Adrenal gland (tissue), 12 donors: Measurements from ENCODE around the gene C15orf61. TPM values are rescaled to one million over a fixed set of nuclear protein-coding genes. Genes with fewer than 3 reads are reported as not detected.
A peak's percentile ranks its signal among the peaks of the same experiment; 100 is the strongest.

Source experiments
- DNase-seq, 7 donors: peaks; one replicate each; pipeline ENCODE4 v3.0.0-alpha.2; 2019 to 2020
- H3K27ac ChIP-seq, 5 donors: fragments of 200-600 bp; sonication (generic) in 4 of 5; 1 replicate in 3 of 5; 2 replicates in 2 of 5; pipeline versions ENCODE4 v1.5.1 to v1.8.0; 2016 to 2020; ENCODE audit warnings: mild to moderate bottlenecking in 1 of 5
- H3K27me3 ChIP-seq: fragments of 200-600 bp; 2 replicates; pipeline ENCODE4 v1.8.0; 2021
- H3K36me3 ChIP-seq, 2 donors: fragments of 200-600 bp; replicated peaks in 1 of 2; 1 replicate in 1 of 2; 2 replicates in 1 of 2; pipeline versions ENCODE4 v1.5.1 to v1.8.0; 2018 to 2022
- H3K4me1 ChIP-seq, 2 donors: fragments of 200-600 bp; replicated peaks in 1 of 2; 1 replicate in 1 of 2; 2 replicates in 1 of 2; pipeline versions ENCODE4 v1.5.1 to v1.8.0; 2018 to 2021
- H3K4me3 ChIP-seq, 4 donors: fragments of 200-600 bp; sonication (generic) in 3 of 4; one replicate each; pipeline ENCODE4 v1.5.1; 2016 to 2018
- H3K9me3 ChIP-seq, 3 donors: fragments of 200-600 bp; sonication (generic) in 1 of 3; replicated peaks in 1 of 3; 1 replicate in 2 of 3; 2 replicates in 1 of 3; pipeline versions ENCODE4 v1.5.1 to v1.8.0; 2016 to 2021
- POLR2A ChIP-seq, 2 donors: fragments of 450-650 bp; IDR thresholded peaks; one replicate each; pipeline ENCODE4 v1.6.1; 2017; ENCODE audit warnings: antibody characterized with exemption in 2 of 2, mild to moderate bottlenecking in 2 of 2, moderate library complexity in 1 of 2
- WGBS, 4 donors: extraction: QIAGEN DNeasy Blood & Tissue Kit in 2 of 4; methylation state at CpG; one replicate each; pipeline versions ENCODE4 v1.1.5 to v1.1.7; 2013 to 2017; 5-methylcytosine and 5-hydroxymethylcytosine counted together
- intact Hi-C, 2 donors: fragments of 100-400 bp; cut with DNase I; formaldehyde crosslinking; loops; one replicate each; pipeline versions ENCODE4 v1.14.1 to v1.15.0; 2022 to 2023
- polyA plus RNA-seq, 3 donors: library from polyadenylated mRNA; stranded (reverse); fragments of 200-250 nt in 2 of 3; fragments of 350-450 nt in 1 of 3; fragmentation: Illumina TruSeq in 1 of 3; extraction: RNeasy Lipid Tissue Mini Kit (QIAGEN cat#74804) in 1 of 3; gene quantifications; one replicate each; pipeline ENCODE4 v1.2.3, GENCODE V29; 2013 to 2014
- total RNA-seq, 9 donors: library from RNA; depleted of rRNA in 4 of 9; stranded (reverse); fragments of >200 nt in 4 of 9; fragments of 120-200 nt in 1 of 9; fragmentation: NEBNext Ultra II Directional in 1 of 9; extraction: Animal tissue kit (Norgen Biotek cat#: 25700) in 1 of 9; gene quantifications; one replicate each; pipeline versions ENCODE4 v1.1.0 to v1.2.4, GENCODE V29; 2013 to 2023
- TF ChIP-seq, protein P1 (sequence below), 6 experiments: fragments of 450-650 bp in 4 of 6; fragments of 200-600 bp in 2 of 6; sonication (generic) in 1 of 6; IDR thresholded peaks; 1 replicate in 5 of 6; 2 replicates in 1 of 6; pipeline versions ENCODE4 v1.5.1 to v1.8.0; 2016 to 2021; ENCODE audit warnings: antibody characterized with exemption in 6 of 6, mild to moderate bottlenecking in 2 of 6, moderate library complexity in 1 of 6
- donor health status: healthy with polysubstance abuse.
- donor health status: Bipolar disorder and iron deficiency.
- donor health status: DM: yes; HTN: yes; CAD: no.
- donor health status: DM: no; HTN: no; CAD: no.
- donor health status: DM: no; HTN: no; CAD: no.
- donor health status: DM: yes; HTN: yes; CAD: no.

Gene C15orf61
- total and polyA plus RNA-seq, 12 donors = 1.2 to 8.3 (median 4.3) TPM

GRCh38 chr15:67550522-67550921, 29.6 kb downstream of the C15orf61 start:
- no peaks in the 10 kb centered on the region for H3K9me3 ChIP-seq
- no peak overlapping the region for H3K4me3 ChIP-seq
- intact Hi-C loops = no loop called here
- peaks cover 0 to 4% of the 10 kb centered on the region in 2 donors for H3K36me3 ChIP-seq
- H3K27ac ChIP-seq = peak overlapping the region in 2 of 5 donors; percentile 57 to 72
- no peaks in the 10 kb centered on the region for H3K27me3 ChIP-seq
- peaks cover 3 to 15% of the 10 kb centered on the region in 2 donors for H3K4me1 ChIP-seq
- WGBS, 4 donors = 61 to 71% (median 64%) methylated on average over 4 of the region's 4 CpGs
- no peak for TF ChIP-seq POLR2A (IDR thresholded peaks at IDR 0.05)
- TF ChIP-seq, protein P1, sequence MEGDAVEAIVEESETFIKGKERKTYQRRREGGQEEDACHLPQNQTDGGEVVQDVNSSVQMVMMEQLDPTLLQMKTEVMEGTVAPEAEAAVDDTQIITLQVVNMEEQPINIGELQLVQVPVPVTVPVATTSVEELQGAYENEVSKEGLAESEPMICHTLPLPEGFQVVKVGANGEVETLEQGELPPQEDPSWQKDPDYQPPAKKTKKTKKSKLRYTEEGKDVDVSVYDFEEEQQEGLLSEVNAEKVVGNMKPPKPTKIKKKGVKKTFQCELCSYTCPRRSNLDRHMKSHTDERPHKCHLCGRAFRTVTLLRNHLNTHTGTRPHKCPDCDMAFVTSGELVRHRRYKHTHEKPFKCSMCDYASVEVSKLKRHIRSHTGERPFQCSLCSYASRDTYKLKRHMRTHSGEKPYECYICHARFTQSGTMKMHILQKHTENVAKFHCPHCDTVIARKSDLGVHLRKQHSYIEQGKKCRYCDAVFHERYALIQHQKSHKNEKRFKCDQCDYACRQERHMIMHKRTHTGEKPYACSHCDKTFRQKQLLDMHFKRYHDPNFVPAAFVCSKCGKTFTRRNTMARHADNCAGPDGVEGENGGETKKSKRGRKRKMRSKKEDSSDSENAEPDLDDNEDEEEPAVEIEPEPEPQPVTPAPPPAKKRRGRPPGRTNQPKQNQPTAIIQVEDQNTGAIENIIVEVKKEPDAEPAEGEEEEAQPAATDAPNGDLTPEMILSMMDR (IDR thresholded peaks at IDR 0.05) = no peak
- DNase-seq = peak; percentile 26 to 72 (median 53)

GRCh38 chr15:67551207-67551743, 30.3 kb downstream of the C15orf61 start:
- H3K9me3 ChIP-seq = no peaks in the 10 kb centered on the region
- H3K36me3 ChIP-seq = peaks cover 0 to 4% of the 10 kb centered on the region in 2 donors
- 54 to 88% (median 70%) methylated on average over 1 of the region's 1 CpG for WGBS, 4 donors
- intact Hi-C loops = no loop called here
- no peak for TF ChIP-seq POLR2A (IDR thresholded peaks at IDR 0.05)
- TF ChIP-seq, protein P1 (IDR thresholded peaks at IDR 0.05) = no peak
- H3K4me3 ChIP-seq = no peak overlapping the region
- H3K27me3 ChIP-seq = no peaks in the 10 kb centered on the region
- peaks cover 3 to 15% of the 10 kb centered on the region in 2 donors for H3K4me1 ChIP-seq
- H3K27ac ChIP-seq = peak overlapping the region in 1 of 5 donors; percentile 64
- DNase-seq = peak in 1 of 7 donors; percentile 22

DNA sequence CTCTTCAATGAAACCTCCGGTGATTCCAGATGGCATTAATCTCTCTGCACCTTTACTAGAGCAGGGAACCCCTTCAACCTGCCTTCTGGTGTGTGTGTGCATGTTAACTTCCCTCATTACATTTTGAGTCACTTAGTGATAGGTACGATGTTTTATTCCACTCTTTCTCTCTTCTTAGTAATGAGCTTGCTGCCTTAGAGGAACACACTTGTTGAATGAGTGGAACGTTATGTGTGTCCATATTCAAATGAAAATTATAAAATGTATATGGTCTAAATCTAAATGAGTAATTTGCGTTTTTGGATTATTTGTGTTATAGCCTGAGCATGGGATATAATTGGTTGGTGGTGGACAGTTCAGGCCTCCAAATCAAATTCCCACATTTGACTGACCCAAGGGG, 33.6 kb downstream of the C15orf61 start:
- no peak for DNase-seq
- TF ChIP-seq POLR2A (IDR thresholded peaks at IDR 0.05) = no peak
- TF ChIP-seq, protein P1 (IDR thresholded peaks at IDR 0.05) = no peak
- intact Hi-C loops = no loop called here
- Histone ChIP-seq H3K27me3 (no peaks in the 10 kb centered on the region), H3K36me3 (peaks cover 0 to 4% of the 10 kb centered on the region in 2 donors), H3K27ac (no peak overlapping the region), H3K4me1 (peaks cover 0 to 7% of the 10 kb centered on the region in 2 donors), H3K4me3 (no peak overlapping the region), H3K9me3 (no peaks in the 10 kb centered on the region)
- 93 to 96% (median 96%) methylated on average over 4 of the region's 4 CpGs for WGBS, 4 donors

DNA sequence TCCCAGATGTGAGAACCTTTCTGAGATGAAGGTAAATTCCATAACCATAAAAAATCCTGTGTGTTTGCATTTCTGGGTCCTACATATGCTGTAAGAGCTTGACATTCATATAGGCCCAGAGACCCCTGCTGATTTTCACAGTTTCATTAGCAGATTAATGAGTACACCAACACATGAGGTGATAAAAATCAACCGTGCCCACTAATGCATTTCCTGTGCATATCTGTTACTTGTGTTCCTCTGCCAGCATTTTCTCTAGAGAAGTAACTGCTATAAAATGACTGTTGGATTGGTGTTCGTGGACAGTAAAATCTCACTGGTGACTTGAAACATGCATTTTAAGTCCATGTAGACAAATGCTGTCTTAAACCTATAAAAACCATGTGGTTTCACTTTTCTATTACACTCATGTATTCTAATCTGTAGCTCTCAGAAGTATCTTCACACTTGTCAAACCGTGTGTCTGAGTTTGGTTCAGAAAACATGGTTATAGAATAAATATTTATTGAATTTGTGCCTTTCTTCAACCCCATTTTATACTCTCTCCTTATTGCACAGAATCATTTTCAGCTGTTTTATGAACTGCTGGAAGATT, 36.1 kb downstream of the C15orf61 start:
- H3K4me3 ChIP-seq = no peak overlapping the region
- H3K36me3 ChIP-seq = no peaks in the 10 kb centered on the region
- H3K27me3 ChIP-seq = no peaks in the 10 kb centered on the region
- H3K27ac ChIP-seq = no peak overlapping the region
- H3K4me1 ChIP-seq = peaks cover 0 to 4% of the 10 kb centered on the region in 2 donors
- no peak for TF ChIP-seq POLR2A (IDR thresholded peaks at IDR 0.05)
- TF ChIP-seq, protein P1 (IDR thresholded peaks at IDR 0.05) = no peak
- intact Hi-C loops = no loop called here
- 85 to 96% (median 89%) methylated on average over 3 of the region's 3 CpGs for WGBS, 4 donors
- no peak for DNase-seq
- H3K9me3 ChIP-seq = no peaks in the 10 kb centered on the region
